Measurements from ENCODE around the gene TNFAIP8.

Gene TNFAIP8

DNA sequence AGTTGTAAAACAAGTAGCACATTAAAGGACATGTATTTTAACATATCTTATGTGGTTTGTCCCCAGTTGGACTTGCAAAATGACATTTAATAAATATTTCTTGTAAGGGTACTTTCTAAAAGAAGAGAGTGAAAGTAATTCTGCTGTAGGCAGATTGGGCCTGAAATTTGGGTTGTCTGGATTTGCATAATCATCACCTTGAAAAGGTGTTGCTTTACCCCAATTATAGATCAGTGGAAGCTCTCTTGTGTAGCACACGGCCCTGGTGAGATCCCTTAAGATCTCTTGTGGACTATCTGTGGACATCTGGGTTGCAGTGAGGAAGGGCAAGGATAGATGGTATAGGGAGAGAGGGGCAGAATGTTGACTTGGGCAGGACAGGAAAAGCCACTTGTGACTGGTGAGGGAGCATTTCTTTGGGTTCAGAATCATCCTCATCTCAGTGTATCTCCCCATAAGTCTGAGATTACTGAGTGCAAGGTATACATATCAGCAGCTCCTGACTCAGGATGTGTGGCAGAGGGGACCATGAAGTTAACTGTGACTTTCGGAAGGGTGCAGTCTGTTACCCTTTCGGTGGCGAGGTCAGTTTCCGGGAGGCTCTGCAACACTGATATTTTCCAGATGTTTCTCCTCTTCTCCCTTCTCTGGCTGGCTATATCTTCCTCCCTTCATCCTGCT is 2.0 kb upstream of the TNFAIP8 start:
- CTCF ChIA-PET = interaction anchor here (0.8 to 3.6 kb wide), 4 partner anchors 13 to 38 kb away, joined by 3 to 10 read pairs (median 4); no protein-coding TSS in a partner anchor
- H3K27ac ChIP-seq (ENCODE audit: insufficient read depth in 1 of 2, low read depth in 1 of 2, low read length in 2 of 2, poor library complexity in 1 of 2, severe bottlenecking in 2 of 2) = no peak overlapping the region
- no peak for DNase-seq
- H3K27me3 ChIP-seq (replicated peaks in 2 of 5; ENCODE audit: control insufficient read depth in 4 of 5, insufficient read depth in 5 of 5, low read length in 4 of 5) = no peaks in the 10 kb centered on the region
- no CpG with 5 or more reads among the region's 5 CpGs for WGBS (ENCODE audit: insufficient coverage)
- H3K4me3 ChIP-seq (ENCODE audit: control insufficient read depth in 1 of 7, extremely low read depth in 1 of 7, insufficient read depth in 4 of 7, low read depth in 2 of 7, low read length in 6 of 7) = no peak overlapping the region
- H3K9me3 ChIP-seq (ENCODE audit: control extremely low read depth in 1 of 5, control insufficient read depth in 4 of 5, insufficient read depth in 2 of 5, low read depth in 1 of 5, low read length in 4 of 5) = no peaks in the 10 kb centered on the region
- POLR2A ChIA-PET = no interaction called here
- H3K36me3 ChIP-seq (ENCODE audit: control insufficient read depth in 4 of 4, insufficient read depth in 4 of 4, low read length in 3 of 4) = peaks cover 0 to 3% (median under 1%) of the 10 kb centered on the region in 4 experiments
- H3K4me1 ChIP-seq (ENCODE audit: control extremely low read depth in 1 of 4, control insufficient read depth in 4 of 4, insufficient read depth in 4 of 4, low read length in 3 of 4) = peaks cover 7 to 41% (median 31%) of the 10 kb centered on the region in 4 experiments

DNA sequence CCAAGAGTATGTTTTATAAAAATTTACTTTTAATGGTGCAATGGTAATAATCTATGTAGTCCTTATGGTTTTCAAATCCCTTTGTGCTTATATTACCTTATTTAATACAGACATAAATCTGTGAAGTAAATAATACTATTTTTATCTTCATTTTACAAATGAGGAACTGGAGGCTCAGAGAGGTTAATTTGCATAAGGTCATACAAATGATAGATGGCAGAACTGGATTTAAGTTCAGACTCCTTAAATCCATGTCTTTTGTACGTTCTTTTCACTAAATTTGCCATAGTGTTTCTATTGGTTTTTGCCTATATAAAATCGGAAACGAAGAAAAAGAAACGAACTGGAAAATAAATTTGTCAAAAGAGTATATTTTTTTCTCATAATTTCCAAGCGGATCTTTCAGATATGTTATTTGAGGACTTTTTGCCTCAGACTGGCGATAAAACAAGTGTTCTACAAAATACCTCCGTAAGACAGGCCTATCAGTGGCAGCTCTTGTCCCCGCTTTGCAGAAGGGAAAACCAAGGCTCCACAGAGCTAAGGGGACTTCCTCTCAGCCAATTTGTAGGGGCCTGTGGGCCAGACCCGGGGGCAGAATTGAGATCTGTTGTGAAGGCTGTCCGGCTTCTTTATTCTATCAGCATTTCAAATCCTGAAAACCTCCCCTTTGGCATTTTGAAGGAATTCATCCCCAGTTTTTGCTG is 1.1 kb upstream of the TNFAIP8 start:
- H3K9me3 ChIP-seq (ENCODE audit: control extremely low read depth in 1 of 5, control insufficient read depth in 4 of 5, insufficient read depth in 2 of 5, low read depth in 1 of 5, low read length in 4 of 5) = no peaks in the 10 kb centered on the region
- peak in 1 of 3 donors; percentile 46 for DNase-seq
- H3K4me1 ChIP-seq (ENCODE audit: control extremely low read depth in 1 of 4, control insufficient read depth in 4 of 4, insufficient read depth in 4 of 4, low read length in 3 of 4) = peaks cover 9 to 50% (median 36%) of the 10 kb centered on the region in 4 experiments
- no peaks in the 10 kb centered on the region for H3K27me3 ChIP-seq (replicated peaks in 2 of 5; ENCODE audit: control insufficient read depth in 4 of 5, insufficient read depth in 5 of 5, low read length in 4 of 5)
- POLR2A ChIA-PET = interaction anchor here (0.7 kb wide), 1 partner anchor 43 kb away, joined by 4 read pairs; no protein-coding TSS in a partner anchor
- H3K36me3 ChIP-seq (ENCODE audit: control insufficient read depth in 4 of 4, insufficient read depth in 4 of 4, low read length in 3 of 4) = peaks cover 0 to 5% (median 2%) of the 10 kb centered on the region in 4 experiments
- H3K4me3 ChIP-seq (ENCODE audit: control insufficient read depth in 1 of 7, extremely low read depth in 1 of 7, insufficient read depth in 4 of 7, low read depth in 2 of 7, low read length in 6 of 7) = peak overlapping the region in 2 of 7 experiments; percentile 10 to 60
- CTCF ChIA-PET = interaction anchor here (1.7 to 2.5 kb wide), 3 partner anchors 8 to 39 kb away, joined by 6 to 10 read pairs (median 9); no protein-coding TSS in a partner anchor
- 90% methylated on average over 5 of the region's 10 CpGs for WGBS (ENCODE audit: insufficient coverage)
- no peak overlapping the region for H3K27ac ChIP-seq (ENCODE audit: insufficient read depth in 1 of 2, low read depth in 1 of 2, low read length in 2 of 2, poor library complexity in 1 of 2, severe bottlenecking in 2 of 2)

DNA sequence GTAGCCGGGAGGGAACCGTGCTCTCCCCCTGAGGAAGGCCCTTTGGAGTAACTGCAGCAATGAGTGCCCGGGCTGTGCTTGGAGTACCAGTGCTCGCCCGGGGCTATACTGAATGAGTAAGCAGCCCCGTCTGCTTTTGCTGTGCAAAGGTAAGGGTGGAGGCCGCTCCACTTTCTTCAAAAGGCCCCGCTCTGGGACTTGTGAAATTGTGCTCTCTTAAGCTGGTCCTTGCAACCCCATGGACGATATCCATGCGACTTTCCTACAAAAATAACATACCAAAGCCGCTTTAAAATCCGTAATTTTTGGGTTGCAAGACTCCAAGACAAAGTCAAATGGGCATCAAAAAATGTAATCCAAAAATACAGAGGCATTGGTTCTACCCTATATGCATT is 578 bp upstream of the TNFAIP8 start:
- H3K9me3 ChIP-seq (ENCODE audit: control extremely low read depth in 1 of 5, control insufficient read depth in 4 of 5, insufficient read depth in 2 of 5, low read depth in 1 of 5, low read length in 4 of 5) = no peaks in the 10 kb centered on the region
- 91% methylated on average over 9 of the region's 12 CpGs for WGBS (ENCODE audit: insufficient coverage)
- DNase-seq = no peak
- no peak overlapping the region for H3K27ac ChIP-seq (ENCODE audit: insufficient read depth in 1 of 2, low read depth in 1 of 2, low read length in 2 of 2, poor library complexity in 1 of 2, severe bottlenecking in 2 of 2)
- POLR2A ChIA-PET = interaction anchor here (0.7 kb wide), 1 partner anchor 43 kb away, joined by 4 read pairs; no protein-coding TSS in a partner anchor
- peaks cover 10 to 53% (median 39%) of the 10 kb centered on the region in 4 experiments for H3K4me1 ChIP-seq (ENCODE audit: control extremely low read depth in 1 of 4, control insufficient read depth in 4 of 4, insufficient read depth in 4 of 4, low read length in 3 of 4)
- H3K4me3 ChIP-seq (ENCODE audit: control insufficient read depth in 1 of 7, extremely low read depth in 1 of 7, insufficient read depth in 4 of 7, low read depth in 2 of 7, low read length in 6 of 7) = peak overlapping the region in 6 of 7 experiments; percentile 59 to 82 (median 70)
- H3K27me3 ChIP-seq (replicated peaks in 2 of 5; ENCODE audit: control insufficient read depth in 4 of 5, insufficient read depth in 5 of 5, low read length in 4 of 5) = no peaks in the 10 kb centered on the region
- H3K36me3 ChIP-seq (ENCODE audit: control insufficient read depth in 4 of 4, insufficient read depth in 4 of 4, low read length in 3 of 4) = peaks cover 0 to 5% (median 2%) of the 10 kb centered on the region in 4 experiments
- CTCF ChIA-PET = interaction anchor here (1.3 to 2.5 kb wide), 4 partner anchors 9 to 40 kb away, joined by 6 to 10 read pairs (median 9); no protein-coding TSS in a partner anchor

DNA sequence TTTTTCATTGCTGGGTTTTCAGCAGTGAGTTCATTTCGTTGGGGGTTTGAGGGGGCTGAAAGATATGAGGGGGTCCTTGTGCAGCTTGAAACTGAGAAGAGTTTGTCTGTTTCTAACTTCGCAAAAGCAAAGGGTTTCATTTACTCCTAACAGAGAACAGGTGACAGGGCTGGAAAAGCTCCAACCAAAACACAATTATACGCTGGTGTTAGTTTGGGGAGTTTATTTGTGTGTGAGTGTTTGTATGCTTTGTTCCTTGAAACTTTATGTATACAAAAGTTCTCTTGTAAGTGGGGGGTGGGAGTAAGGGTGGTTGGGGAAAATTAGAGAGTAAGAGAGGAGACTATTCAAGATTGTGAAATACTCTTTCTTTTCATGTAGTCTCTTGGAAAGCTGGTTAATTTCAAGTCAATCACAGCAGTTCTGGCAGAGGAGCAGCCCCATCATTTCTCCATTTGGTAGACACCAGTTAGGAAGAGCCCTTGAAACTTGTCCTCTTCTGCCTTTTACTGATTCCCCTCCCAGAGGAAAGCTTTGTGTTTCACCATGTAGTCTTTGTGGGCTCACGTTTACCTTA is 881 bp downstream of the TNFAIP8 start:
- peaks cover 0 to 5% (median 2%) of the 10 kb centered on the region in 4 experiments for H3K36me3 ChIP-seq (ENCODE audit: control insufficient read depth in 4 of 4, insufficient read depth in 4 of 4, low read length in 3 of 4)
- no peak for DNase-seq
- no peaks in the 10 kb centered on the region for H3K9me3 ChIP-seq (ENCODE audit: control extremely low read depth in 1 of 5, control insufficient read depth in 4 of 5, insufficient read depth in 2 of 5, low read depth in 1 of 5, low read length in 4 of 5)
- peak overlapping the region in 6 of 7 experiments; percentile 59 to 82 (median 70) for H3K4me3 ChIP-seq (ENCODE audit: control insufficient read depth in 1 of 7, extremely low read depth in 1 of 7, insufficient read depth in 4 of 7, low read depth in 2 of 7, low read length in 6 of 7)
- ChIA-PET POLR2A (interaction anchor here (0.7 to 0.8 kb wide), 2 partner anchors 11 kb away, joined by 3 read pairs; no protein-coding TSS in a partner anchor), CTCF (interaction anchor here (0.6 to 2.5 kb wide), 13 partner anchors 10 to 89 kb away, joined by 3 to 12 read pairs (median 3); no protein-coding TSS in a partner anchor)
- no peak overlapping the region for H3K27ac ChIP-seq (ENCODE audit: insufficient read depth in 1 of 2, low read depth in 1 of 2, low read length in 2 of 2, poor library complexity in 1 of 2, severe bottlenecking in 2 of 2)
- no peaks in the 10 kb centered on the region for H3K27me3 ChIP-seq (replicated peaks in 2 of 5; ENCODE audit: control insufficient read depth in 4 of 5, insufficient read depth in 5 of 5, low read length in 4 of 5)
- peaks cover 10 to 65% (median 39%) of the 10 kb centered on the region in 4 experiments for H3K4me1 ChIP-seq (ENCODE audit: control extremely low read depth in 1 of 4, control insufficient read depth in 4 of 4, insufficient read depth in 4 of 4, low read length in 3 of 4)
- WGBS (ENCODE audit: insufficient coverage) = no CpG with 5 or more reads among the region's 4 CpGs

DNA sequence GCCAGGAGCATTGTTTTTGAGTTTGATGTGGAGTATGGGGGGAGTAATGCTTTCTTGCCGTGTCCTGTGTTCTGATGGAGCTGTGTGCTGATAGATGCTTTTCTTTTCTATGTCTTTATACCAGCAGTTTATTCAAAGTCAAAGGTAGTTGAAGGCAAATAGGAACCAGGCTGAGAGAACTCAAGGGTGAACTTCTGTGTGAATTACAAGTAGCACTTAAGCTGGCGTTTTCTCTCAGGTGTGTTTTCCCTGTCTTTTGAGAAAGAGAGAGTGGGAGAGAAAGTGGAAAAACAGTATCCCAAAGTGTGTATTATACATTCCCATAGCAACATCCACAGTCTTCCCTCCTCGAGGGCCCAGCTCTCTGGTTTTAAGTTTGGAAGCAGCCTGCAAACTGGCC is 1.5 kb downstream of the TNFAIP8 start:
- 100% methylated on average over 1 of the region's 3 CpGs for WGBS (ENCODE audit: insufficient coverage)
- H3K36me3 ChIP-seq (ENCODE audit: control insufficient read depth in 4 of 4, insufficient read depth in 4 of 4, low read length in 3 of 4) = peaks cover 0 to 5% (median 2%) of the 10 kb centered on the region in 4 experiments
- H3K9me3 ChIP-seq (ENCODE audit: control extremely low read depth in 1 of 5, control insufficient read depth in 4 of 5, insufficient read depth in 2 of 5, low read depth in 1 of 5, low read length in 4 of 5) = no peaks in the 10 kb centered on the region
- H3K27ac ChIP-seq (ENCODE audit: insufficient read depth in 1 of 2, low read depth in 1 of 2, low read length in 2 of 2, poor library complexity in 1 of 2, severe bottlenecking in 2 of 2) = no peak overlapping the region
- POLR2A ChIA-PET = interaction anchor here (0.6 to 0.7 kb wide), 2 partner anchors 19 to 286 kb away, joined by 4 to 5 read pairs; partner anchors contain the start of gene DMXL1
- CTCF ChIA-PET = interaction anchor here (0.9 to 2.4 kb wide), 7 partner anchors 13 to 77 kb away, joined by 3 to 12 read pairs (median 3); no protein-coding TSS in a partner anchor
- no peaks in the 10 kb centered on the region for H3K27me3 ChIP-seq (replicated peaks in 2 of 5; ENCODE audit: control insufficient read depth in 4 of 5, insufficient read depth in 5 of 5, low read length in 4 of 5)
- no peak overlapping the region for H3K4me3 ChIP-seq (ENCODE audit: control insufficient read depth in 1 of 7, extremely low read depth in 1 of 7, insufficient read depth in 4 of 7, low read depth in 2 of 7, low read length in 6 of 7)
- DNase-seq = no peak
- peaks cover 10 to 66% (median 39%) of the 10 kb centered on the region in 4 experiments for H3K4me1 ChIP-seq (ENCODE audit: control extremely low read depth in 1 of 4, control insufficient read depth in 4 of 4, insufficient read depth in 4 of 4, low read length in 3 of 4)

DNA sequence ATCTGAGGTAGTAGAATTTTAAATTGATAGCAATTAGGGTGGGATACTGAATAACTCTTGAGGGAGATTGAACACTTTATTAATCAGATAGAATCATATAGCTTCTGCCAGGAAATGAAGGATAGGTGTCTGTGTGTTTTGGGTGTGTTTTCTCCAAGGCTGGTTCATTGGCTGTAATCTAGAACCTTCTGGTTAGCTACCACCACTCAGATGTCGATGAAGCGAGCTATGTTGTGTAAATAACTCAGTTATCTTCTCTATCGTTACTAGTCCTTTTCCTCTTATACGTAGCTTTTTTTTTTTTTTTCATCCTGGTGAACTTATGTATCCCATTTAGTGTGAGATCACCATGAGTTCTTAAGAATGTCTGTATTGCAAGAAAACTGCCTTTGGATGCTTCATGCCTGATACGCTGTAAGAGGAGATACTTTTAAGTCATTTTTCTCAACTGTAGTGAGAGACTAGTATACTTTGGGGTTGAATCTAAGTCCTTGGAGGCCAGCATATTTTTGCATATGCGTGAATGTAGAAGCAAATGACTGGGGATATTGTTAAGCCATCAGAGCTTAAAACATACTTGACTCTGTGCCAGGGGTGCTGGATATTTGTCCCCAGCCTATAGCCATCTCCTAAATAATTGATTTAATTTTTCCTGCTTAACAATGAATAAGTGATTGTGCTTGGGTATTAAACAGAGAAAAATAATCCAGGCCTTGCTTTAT is 2.1 kb downstream of the TNFAIP8 start:
- Histone ChIP-seq H3K4me1 (ENCODE audit: control extremely low read depth in 1 of 4, control insufficient read depth in 4 of 4, insufficient read depth in 4 of 4, low read length in 3 of 4) (peaks cover 10 to 68% (median 39%) of the 10 kb centered on the region in 4 experiments), H3K27ac (ENCODE audit: insufficient read depth in 1 of 2, low read depth in 1 of 2, low read length in 2 of 2, poor library complexity in 1 of 2, severe bottlenecking in 2 of 2) (no peak overlapping the region), H3K27me3 (replicated peaks in 2 of 5; ENCODE audit: control insufficient read depth in 4 of 5, insufficient read depth in 5 of 5, low read length in 4 of 5) (no peaks in the 10 kb centered on the region), H3K9me3 (ENCODE audit: control extremely low read depth in 1 of 5, control insufficient read depth in 4 of 5, insufficient read depth in 2 of 5, low read depth in 1 of 5, low read length in 4 of 5) (no peaks in the 10 kb centered on the region), H3K4me3 (ENCODE audit: control insufficient read depth in 1 of 7, extremely low read depth in 1 of 7, insufficient read depth in 4 of 7, low read depth in 2 of 7, low read length in 6 of 7) (no peak overlapping the region), H3K36me3 (ENCODE audit: control insufficient read depth in 4 of 4, insufficient read depth in 4 of 4, low read length in 3 of 4) (peaks cover 0 to 9% (median 2%) of the 10 kb centered on the region in 4 experiments)
- CTCF ChIA-PET = interaction anchor here (0.9 to 2.4 kb wide), 4 partner anchors 14 to 77 kb away, joined by 3 to 12 read pairs (median 4); no protein-coding TSS in a partner anchor
- no peak for DNase-seq
- WGBS (ENCODE audit: insufficient coverage) = 85% methylated on average over 4 of the region's 6 CpGs
- POLR2A ChIA-PET = interaction anchor here (0.6 to 0.7 kb wide), 2 partner anchors 19 to 287 kb away, joined by 4 to 5 read pairs; partner anchors contain the start of gene DMXL1
